ENCODE data around the gene COMMD1.

DNA sequence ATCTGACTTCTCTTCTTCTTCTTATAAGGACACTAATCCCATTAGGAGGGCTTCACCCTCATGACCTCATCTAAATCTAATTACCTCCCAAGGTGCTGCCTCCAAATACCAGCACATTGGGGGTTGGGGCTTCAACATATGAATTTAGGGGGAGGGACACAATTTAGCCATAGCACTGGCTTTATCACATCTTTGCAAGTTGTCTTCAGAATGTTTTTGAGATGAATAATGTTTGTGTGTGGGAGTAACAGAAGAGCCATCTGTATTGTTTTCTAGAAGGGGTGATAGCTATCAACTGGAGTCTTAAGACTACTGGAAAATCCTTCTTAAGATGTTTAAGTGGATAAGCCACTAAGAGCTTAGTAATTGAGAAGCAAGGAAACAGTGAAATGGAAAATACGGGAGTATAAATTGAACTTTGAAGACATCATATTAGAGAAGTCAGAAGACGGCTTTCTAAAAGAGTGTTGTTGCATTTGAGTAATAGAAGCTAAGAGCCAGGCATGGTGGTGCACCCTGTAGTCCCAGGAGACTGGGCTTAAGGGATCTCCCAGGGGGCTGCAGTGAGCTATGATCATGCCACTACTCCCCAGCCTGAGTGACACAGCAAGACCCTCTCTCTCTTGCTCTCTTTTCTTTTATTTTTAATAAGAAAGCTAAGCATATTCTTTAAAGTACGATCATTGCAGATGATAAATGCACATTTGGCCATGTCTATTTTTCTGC lies 257.8 kb downstream of the COMMD1 start:
- TF ChIP-seq POLR2A (IDR thresholded peaks at IDR 0.05; ENCODE audit: low read depth, low read length): no peak
- TF ChIP-seq POLR2AphosphoS5 (IDR thresholded peaks at IDR 0.05; ENCODE audit: low read depth, low read length): no peak

All from GM12892 (cell line).